ENCODE measurements around the gene PSMB10.
"Not testable (repeated sequence)": the region's sequence is repeated elsewhere in the genome, so short reads cannot be mapped to it uniquely, and the experiment has no call there.

The PSMB10 gene

GRCh38 chr16:67942200-67942509, 5.5 kb upstream of the PSMB10 start:
- no peaks in the 10 kb centered on the region for H3K9me3 ChIP-seq (ENCODE audit: control insufficient read depth, low read length)
- no peaks in the 10 kb centered on the region for H3K79me2 ChIP-seq
- H3K4me1 ChIP-seq: peaks cover 1% of the 10 kb centered on the region
- H3K27me3 ChIP-seq (ENCODE audit: control insufficient read depth, insufficient read depth, low read length): no peaks in the 10 kb centered on the region
- no peak overlapping the region for H2AFZ ChIP-seq
- H3K4me3 ChIP-seq (ENCODE audit: low read depth, low read length): no peak overlapping the region
- TF ChIP-seq CTCF (IDR thresholded peaks at IDR 0.05): peak; percentile 69
- H3K36me3 ChIP-seq (ENCODE audit: control insufficient read depth, insufficient read depth, low read length): no peaks in the 10 kb centered on the region
- no peak overlapping the region for H3K9ac ChIP-seq
- no peak overlapping the region for H3K27ac ChIP-seq
- H3K4me2 ChIP-seq (ENCODE audit: low read length): no peak overlapping the region

- Histone ChIP-seq H3K4me2 (ENCODE audit: low read length) (no peak overlapping the region), H3K9ac (no peak overlapping the region), H3K79me2 (no peaks in the 10 kb centered on the region), H3K36me3 (ENCODE audit: control insufficient read depth, insufficient read depth, low read length) (no peaks in the 10 kb centered on the region), H3K27ac (no peak overlapping the region), H3K27me3 (ENCODE audit: control insufficient read depth, insufficient read depth, low read length) (no peaks in the 10 kb centered on the region), H3K4me1 (peaks cover 6% of the 10 kb centered on the region), H3K9me3 (ENCODE audit: control insufficient read depth, low read length) (no peaks in the 10 kb centered on the region), H2AFZ (no peak overlapping the region), H3K4me3 (ENCODE audit: low read depth, low read length) (no peak overlapping the region)
- TF ChIP-seq CTCF (IDR thresholded peaks at IDR 0.05): no peak
Measured at GRCh38 chr16:67941469-67942199, 5.0 kb upstream of the PSMB10 start.

- Histone ChIP-seq H3K9me3 (ENCODE audit: control insufficient read depth, low read length) (no peaks in the 10 kb centered on the region), H2AFZ (no peak overlapping the region), H3K36me3 (ENCODE audit: control insufficient read depth, insufficient read depth, low read length) (no peaks in the 10 kb centered on the region), H3K4me1 (peaks cover 6% of the 10 kb centered on the region), H3K4me2 (ENCODE audit: low read length) (no peak overlapping the region), H3K27ac (no peak overlapping the region), H3K4me3 (ENCODE audit: low read depth, low read length) (no peak overlapping the region), H3K9ac (no peak overlapping the region), H3K27me3 (ENCODE audit: control insufficient read depth, insufficient read depth, low read length) (no peaks in the 10 kb centered on the region), H3K79me2 (no peaks in the 10 kb centered on the region)
- no peak for TF ChIP-seq CTCF (IDR thresholded peaks at IDR 0.05)
Measured at GRCh38 chr16:67940446-67941089, 3.9 kb upstream of the PSMB10 start.

- no peak overlapping the region for H3K9ac ChIP-seq
- no peak overlapping the region for H3K4me2 ChIP-seq (ENCODE audit: low read length)
- H3K36me3 ChIP-seq (ENCODE audit: control insufficient read depth, insufficient read depth, low read length): no peaks in the 10 kb centered on the region
- peaks cover 12% of the 10 kb centered on the region for H3K4me1 ChIP-seq
- no peaks in the 10 kb centered on the region for H3K79me2 ChIP-seq
- H3K9me3 ChIP-seq (ENCODE audit: control insufficient read depth, low read length): no peaks in the 10 kb centered on the region
- H3K27ac ChIP-seq: no peak overlapping the region
- no peak overlapping the region for H2AFZ ChIP-seq
- no peak for TF ChIP-seq CTCF (IDR thresholded peaks at IDR 0.05)
- no peak overlapping the region for H3K4me3 ChIP-seq (ENCODE audit: low read depth, low read length)
- no peaks in the 10 kb centered on the region for H3K27me3 ChIP-seq (ENCODE audit: control insufficient read depth, insufficient read depth, low read length)
Measured at GRCh38 chr16:67939507-67940445, 3.1 kb upstream of the PSMB10 start.

- not testable (repeated sequence) for H3K4me2 ChIP-seq (ENCODE audit: low read length); H2AFZ ChIP-seq; H3K36me3 ChIP-seq (ENCODE audit: control insufficient read depth, insufficient read depth, low read length); H3K27ac ChIP-seq; H3K9me3 ChIP-seq (ENCODE audit: control insufficient read depth, low read length); H3K27me3 ChIP-seq (ENCODE audit: control insufficient read depth, insufficient read depth, low read length); H3K4me3 ChIP-seq (ENCODE audit: low read depth, low read length); H3K79me2 ChIP-seq; H3K9ac ChIP-seq
- H3K4me1 ChIP-seq: peaks cover 12% of the 10 kb centered on the region
Measured at GRCh38 chr16:67937713-67938112, 1.1 kb upstream of the PSMB10 start.
